ENCODE data around the gene IPPK.

IPPK gene

GRCh38 chr9:92685022-92685421, 15.1 kb upstream of the IPPK start:
- DNase-seq (ENCODE audit: extremely low read depth, low read depth), result no peak
- TF ChIP-seq CTCF (IDR thresholded peaks at IDR 0.05; ENCODE audit: low read depth, low read length), result no peak

- no peak for TF ChIP-seq CTCF (IDR thresholded peaks at IDR 0.05; ENCODE audit: low read depth, low read length)
- no peak for DNase-seq (ENCODE audit: extremely low read depth, low read depth)
Observed at GRCh38 chr9:92682269-92682668, 12.3 kb upstream of the IPPK start.

DNA sequence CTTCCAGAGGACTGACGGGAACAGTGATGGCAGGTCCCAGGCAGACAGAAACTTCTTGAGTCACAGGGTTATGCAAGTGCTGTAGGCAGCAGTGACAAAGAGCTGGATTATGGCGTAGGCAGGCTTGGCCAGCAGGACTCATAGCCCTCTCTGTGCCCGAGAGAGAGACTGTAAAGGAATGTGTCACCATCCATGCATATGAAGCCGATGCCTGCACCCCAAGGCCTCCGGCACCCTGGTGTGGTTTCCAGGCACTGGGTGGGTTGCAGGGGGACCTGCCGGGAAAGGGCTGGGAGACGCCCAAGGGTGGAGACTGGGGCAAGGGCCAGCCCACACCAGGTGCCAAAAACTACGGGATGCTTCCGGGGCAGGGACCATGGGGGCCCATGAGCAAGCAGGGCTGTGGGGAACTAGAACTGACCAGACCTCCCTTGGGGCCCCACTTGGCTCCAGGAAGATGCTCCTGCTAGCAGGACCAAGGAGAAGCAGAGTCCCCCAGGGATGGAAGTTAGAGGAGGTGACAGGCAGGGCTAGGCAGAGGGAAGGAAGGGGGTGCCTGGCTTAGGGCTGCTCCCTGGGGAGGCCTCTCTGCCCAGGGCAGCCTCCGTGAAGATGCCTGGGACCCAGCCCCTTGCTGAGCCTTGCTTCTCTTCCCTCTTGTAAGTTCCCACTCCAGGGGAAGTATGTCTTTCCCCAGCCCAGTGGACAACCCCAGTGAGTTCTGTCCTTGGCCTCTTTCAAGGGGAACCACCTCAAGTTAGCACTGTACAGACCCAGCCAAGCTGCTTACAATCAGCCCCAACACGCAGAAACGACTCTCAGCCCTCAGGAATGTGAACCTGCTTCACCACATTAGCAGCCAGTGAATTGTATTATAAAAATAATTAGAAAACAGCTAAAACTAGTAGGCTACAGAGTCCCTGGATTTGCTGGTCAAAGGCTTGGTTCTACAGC, 10.5 kb upstream of the IPPK start:
- DNase-seq (ENCODE audit: extremely low read depth, low read depth), result no peak
- TF ChIP-seq CTCF (IDR thresholded peaks at IDR 0.05; ENCODE audit: low read depth, low read length), result no peak

GRCh38 chr9:92679413-92680165, 9.7 kb upstream of the IPPK start:
- no peak for TF ChIP-seq CTCF (IDR thresholded peaks at IDR 0.05; ENCODE audit: low read depth, low read length)
- DNase-seq (ENCODE audit: extremely low read depth, low read depth), result no peak

DNA sequence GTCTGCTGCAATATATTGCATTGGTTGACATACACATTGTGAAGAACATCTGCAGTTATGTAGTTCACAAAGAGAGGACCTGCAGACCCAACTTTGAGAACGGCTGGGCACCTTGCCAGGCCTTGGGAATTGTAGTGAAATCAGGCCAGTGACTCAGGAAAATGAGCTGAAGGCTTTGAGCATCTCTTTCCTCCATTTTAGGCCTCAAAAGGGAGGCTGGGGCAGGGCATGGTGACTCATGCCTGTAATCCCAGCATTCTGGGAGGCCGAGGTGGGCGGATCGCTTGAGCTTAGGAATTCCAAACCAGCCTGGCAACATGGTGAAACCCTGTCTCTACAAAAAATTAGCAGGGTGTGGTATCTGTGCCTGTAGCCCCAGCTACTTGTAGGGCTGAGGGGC, 1.4 kb upstream of the IPPK start:
- DNase-seq (ENCODE audit: extremely low read depth, low read depth), result no peak
- TF ChIP-seq CTCF (IDR thresholded peaks at IDR 0.05; ENCODE audit: low read depth, low read length), result no peak

DNA sequence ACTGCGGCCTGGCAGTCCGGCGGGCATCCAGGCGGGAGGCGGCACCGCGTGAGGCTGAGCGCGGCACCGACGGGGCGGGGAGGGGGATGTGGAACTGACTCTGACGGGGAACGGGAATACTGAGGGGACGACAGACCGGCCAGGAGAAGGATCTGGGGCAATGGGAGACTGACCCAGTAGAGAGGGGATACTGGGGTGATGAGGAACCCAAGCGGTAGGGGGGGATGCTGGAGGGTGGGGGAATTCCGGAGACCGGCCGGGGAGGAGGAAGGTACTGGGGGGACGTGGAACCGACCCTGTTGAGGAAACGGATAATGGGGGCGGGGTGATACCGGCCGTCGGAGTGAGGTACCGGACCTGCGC, 423 bp downstream of the IPPK start:
- no peak for DNase-seq (ENCODE audit: extremely low read depth, low read depth)
- no peak for TF ChIP-seq CTCF (IDR thresholded peaks at IDR 0.05; ENCODE audit: low read depth, low read length)

All from AG09319 (cell line).